RWPE2 (cell line): ENCODE measurements around the gene ACTR1A.
A peak's percentile ranks its signal among the peaks of the same experiment; 100 is the strongest.

Experiments
- ATAC-seq: fragments of 200-7000 bp; cut with Tn5 transposase; 3 replicates; pipeline ENCODE4 v1.9.1; 2021; ENCODE audit warnings: low read depth
- DNase-seq: peaks from one replicate; pipeline ENCODE4 v3.0.0-alpha.2; 2020; ENCODE audit warnings: low spot score
- H3K27ac ChIP-seq: fragments of 450-650 bp; 2 replicates; pipeline ENCODE4 v1.5.1; 2017; ENCODE audit warnings: mild to moderate bottlenecking; ENCODE audit not compliant: poor library complexity, severe bottlenecking
- H3K27me3 ChIP-seq: fragments of 250-450 bp; sonication (Bioruptor Pico); 2 replicates; pipeline ENCODE4 v1.5.1; 2021; ENCODE audit warnings: mild to moderate bottlenecking, moderate library complexity; ENCODE audit not compliant: insufficient read depth, poor library complexity, severe bottlenecking
- H3K36me3 ChIP-seq: fragments of 250-450 bp; sonication (Bioruptor Pico); 2 replicates; pipeline ENCODE4 v1.5.1; 2020; ENCODE audit warnings: low read depth, mild to moderate bottlenecking, moderate library complexity
- H3K4me1 ChIP-seq: fragments of 250-450 bp; sonication (Bioruptor Pico); 2 replicates; pipeline ENCODE4 v1.5.1; 2021; ENCODE audit warnings: mild to moderate bottlenecking, moderate library complexity; ENCODE audit not compliant: insufficient read depth, poor library complexity, severe bottlenecking
- H3K4me3 ChIP-seq: fragments of 250-450 bp; sonication (Bioruptor Pico); 2 replicates; pipeline ENCODE4 v1.5.1; 2021; ENCODE audit warnings: mild to moderate bottlenecking, moderate library complexity; ENCODE audit not compliant: severe bottlenecking
- H3K9me3 ChIP-seq: fragments of 250-450 bp; sonication (Bioruptor Pico); 2 replicates; pipeline ENCODE4 v1.5.1; 2021; ENCODE audit warnings: mild to moderate bottlenecking, moderate library complexity; ENCODE audit not compliant: severe bottlenecking
- TF ChIP-seq, protein P1 (sequence below): fragments of 450-650 bp; IDR thresholded peaks from one replicate; pipeline ENCODE4 v1.5.1; 2017; ENCODE audit warnings: mild to moderate bottlenecking, moderate library complexity; ENCODE audit not compliant: poor library complexity, severe bottlenecking

Gene ACTR1A

DNA sequence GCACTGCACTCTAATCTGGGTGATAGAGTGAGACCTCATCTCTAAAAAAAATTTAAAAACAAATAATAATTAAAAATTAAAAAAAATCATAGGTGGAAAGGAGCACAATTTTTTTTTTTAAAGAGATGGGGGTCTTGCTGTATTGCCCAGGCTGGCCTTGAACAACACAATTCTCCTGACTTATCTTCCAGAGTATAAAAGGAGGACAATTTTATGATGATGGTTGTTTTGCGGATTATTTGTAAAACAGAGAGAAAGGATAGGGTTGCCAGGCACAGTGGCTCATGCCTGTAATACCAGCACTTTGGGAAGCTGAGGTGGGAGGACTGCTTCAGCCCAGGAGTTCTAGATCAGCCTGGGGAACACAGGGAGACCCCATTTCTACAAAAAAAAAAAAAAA is 5.0 kb downstream of the ACTR1A start:
- H3K27ac ChIP-seq: no peak overlapping the region
- peaks cover 9% of the 10 kb centered on the region for H3K36me3 ChIP-seq
- TF ChIP-seq, protein P1, sequence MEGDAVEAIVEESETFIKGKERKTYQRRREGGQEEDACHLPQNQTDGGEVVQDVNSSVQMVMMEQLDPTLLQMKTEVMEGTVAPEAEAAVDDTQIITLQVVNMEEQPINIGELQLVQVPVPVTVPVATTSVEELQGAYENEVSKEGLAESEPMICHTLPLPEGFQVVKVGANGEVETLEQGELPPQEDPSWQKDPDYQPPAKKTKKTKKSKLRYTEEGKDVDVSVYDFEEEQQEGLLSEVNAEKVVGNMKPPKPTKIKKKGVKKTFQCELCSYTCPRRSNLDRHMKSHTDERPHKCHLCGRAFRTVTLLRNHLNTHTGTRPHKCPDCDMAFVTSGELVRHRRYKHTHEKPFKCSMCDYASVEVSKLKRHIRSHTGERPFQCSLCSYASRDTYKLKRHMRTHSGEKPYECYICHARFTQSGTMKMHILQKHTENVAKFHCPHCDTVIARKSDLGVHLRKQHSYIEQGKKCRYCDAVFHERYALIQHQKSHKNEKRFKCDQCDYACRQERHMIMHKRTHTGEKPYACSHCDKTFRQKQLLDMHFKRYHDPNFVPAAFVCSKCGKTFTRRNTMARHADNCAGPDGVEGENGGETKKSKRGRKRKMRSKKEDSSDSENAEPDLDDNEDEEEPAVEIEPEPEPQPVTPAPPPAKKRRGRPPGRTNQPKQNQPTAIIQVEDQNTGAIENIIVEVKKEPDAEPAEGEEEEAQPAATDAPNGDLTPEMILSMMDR: no peak
- no peak overlapping the region for H3K4me3 ChIP-seq
- H3K9me3 ChIP-seq: no peaks in the 10 kb centered on the region
- no peak for DNase-seq
- H3K4me1 ChIP-seq: peaks cover 3% of the 10 kb centered on the region
- no peaks in the 10 kb centered on the region for H3K27me3 ChIP-seq
- no peak for ATAC-seq

DNA sequence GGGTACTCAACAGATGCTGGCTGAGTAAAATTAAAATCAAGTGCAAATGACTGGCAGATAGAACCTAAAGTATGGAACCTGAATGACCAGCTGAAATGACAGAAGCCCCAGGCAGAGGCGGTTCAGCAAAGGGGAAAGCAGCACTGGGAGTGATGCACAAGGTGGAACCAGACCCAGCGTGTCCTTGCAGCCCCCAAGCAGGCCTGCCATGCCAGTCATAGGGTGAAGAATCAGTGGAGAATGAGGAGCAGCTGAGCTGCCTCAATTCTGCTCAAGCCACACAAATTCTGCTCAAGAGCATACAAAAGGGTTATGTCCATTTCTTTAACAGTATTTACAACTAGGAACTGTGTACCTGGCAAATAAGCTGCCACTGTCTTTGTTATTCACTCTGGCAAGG is 8.7 kb downstream of the ACTR1A start:
- peaks cover 1% of the 10 kb centered on the region for H3K9me3 ChIP-seq
- H3K27me3 ChIP-seq: no peaks in the 10 kb centered on the region
- peaks cover 28% of the 10 kb centered on the region for H3K36me3 ChIP-seq

DNA sequence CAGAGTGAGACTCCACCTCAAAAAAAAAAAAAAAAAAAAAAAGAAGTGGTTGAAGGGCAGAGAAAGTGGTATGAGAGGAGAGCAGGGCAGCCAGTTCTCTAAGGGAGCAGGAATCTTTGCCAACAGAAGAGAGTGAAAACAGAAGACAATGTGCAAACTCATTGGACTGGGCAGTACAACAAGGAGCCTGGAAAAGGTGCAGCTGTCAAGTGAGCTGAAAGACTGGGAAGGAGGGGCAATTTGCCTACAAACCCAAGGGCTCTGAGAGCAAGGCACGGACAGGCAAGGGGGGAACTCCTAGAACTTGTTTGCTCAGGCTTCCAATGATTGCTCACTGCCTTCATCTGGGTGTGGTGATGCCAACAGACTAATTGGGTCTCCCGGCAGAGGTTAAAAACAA is 9.5 kb downstream of the ACTR1A start:
- H3K27ac ChIP-seq: no peak overlapping the region
- no peak overlapping the region for H3K4me3 ChIP-seq
- H3K36me3 ChIP-seq: peaks cover 35% of the 10 kb centered on the region
- no peak for ATAC-seq
- TF ChIP-seq, protein P1: no peak
- DNase-seq: no peak
- no peaks in the 10 kb centered on the region for H3K4me1 ChIP-seq
- peaks cover 1% of the 10 kb centered on the region for H3K9me3 ChIP-seq
- H3K27me3 ChIP-seq: no peaks in the 10 kb centered on the region

More for the DNA sequence above, 8.7 kb downstream of the ACTR1A start:
- ATAC-seq (0 out of 3 replicates have a peak, but pooled peaks have one; percentile 19), DNase-seq (no peak)
- no peaks in the 10 kb centered on the region for H3K4me1 ChIP-seq
- H3K4me3 ChIP-seq: no peak overlapping the region
- TF ChIP-seq, protein P1: no peak
- no peak overlapping the region for H3K27ac ChIP-seq

DNA sequence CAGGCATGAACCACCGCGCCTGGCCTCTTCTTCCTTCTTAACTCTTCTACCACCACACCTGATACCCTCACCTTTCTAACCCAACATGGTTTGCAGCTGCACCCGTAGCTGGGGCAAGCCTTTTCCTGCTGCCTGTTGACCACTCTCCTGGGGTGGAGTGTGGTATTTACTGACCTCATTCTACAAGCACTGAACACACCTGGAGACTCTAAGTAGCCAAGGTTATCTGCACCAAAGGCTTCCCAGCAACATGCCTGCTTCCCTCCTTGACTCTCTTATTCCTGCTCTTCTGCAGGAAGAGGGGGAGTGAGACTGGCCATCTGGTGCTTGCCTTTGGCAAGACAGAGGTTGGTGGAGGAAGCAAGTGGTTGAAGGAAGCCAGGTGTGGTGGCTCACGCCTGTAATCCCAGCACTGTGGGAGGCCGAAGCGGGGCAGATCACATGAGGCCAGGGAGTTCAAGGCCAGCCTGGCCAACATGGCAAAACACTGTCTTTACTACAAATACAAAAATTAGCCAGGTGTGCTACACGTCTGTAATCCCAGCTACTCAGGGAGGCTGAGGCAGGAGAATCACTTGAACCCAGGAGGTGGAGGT is 10.1 kb downstream of the ACTR1A start:
- ATAC-seq: no peak
- H3K27ac ChIP-seq: no peak overlapping the region
- TF ChIP-seq, protein P1: no peak

GRCh38 chr10:102491136-102491535 is 11.4 kb downstream of the ACTR1A start:
- Histone ChIP-seq H3K36me3 (peaks cover 50% of the 10 kb centered on the region), H3K27me3 (no peaks in the 10 kb centered on the region), H3K4me3 (no peak overlapping the region), H3K9me3 (peaks cover 1% of the 10 kb centered on the region), H3K4me1 (no peaks in the 10 kb centered on the region), H3K27ac (no peak overlapping the region)
- no peak for ATAC-seq
- no peak for DNase-seq
- TF ChIP-seq, protein P1: no peak

More for the DNA sequence above, 10.1 kb downstream of the ACTR1A start:
- no peak for DNase-seq
- H3K9me3 ChIP-seq: peaks cover 1% of the 10 kb centered on the region
- no peak overlapping the region for H3K4me3 ChIP-seq
- H3K36me3 ChIP-seq: peaks cover 40% of the 10 kb centered on the region
- H3K4me1 ChIP-seq: no peaks in the 10 kb centered on the region
- H3K27me3 ChIP-seq: no peaks in the 10 kb centered on the region
